NCI-H510A (cell line): ENCODE results near the gene PACRG.

Experiments used
- DNase-seq: peaks from one replicate; lab custom pipeline; 2025; lab: John Stamatoyannopoulos, UW

PACRG gene

GRCh38 chr6:163243692-163244589, 516.2 kb downstream of the PACRG start:
- DNase-seq = no peak

GRCh38 chr6:163248051-163248450, 520.3 kb downstream of the PACRG start:
- DNase-seq = no peak

GRCh38 chr6:163249651-163250101, 521.9 kb downstream of the PACRG start:
- DNase-seq = no peak

GRCh38 chr6:163250116-163250515, 522.3 kb downstream of the PACRG start:
- no peak for DNase-seq

- DNase-seq = no peak
Observed at GRCh38 chr6:163252061-163252591, 524.4 kb downstream of the PACRG start.

GRCh38 chr6:163253556-163254213, 525.9 kb downstream of the PACRG start:
- DNase-seq = no peak

GRCh38 chr6:163254341-163254835, 526.6 kb downstream of the PACRG start:
- DNase-seq = no peak

- DNase-seq = no peak
Observed at GRCh38 chr6:163255265-163255664, 527.5 kb downstream of the PACRG start.

GRCh38 chr6:163259689-163260088, 531.9 kb downstream of the PACRG start:
- DNase-seq = no peak

GRCh38 chr6:163260111-163260895, 532.5 kb downstream of the PACRG start:
- DNase-seq = no peak

- no peak for DNase-seq
Observed at GRCh38 chr6:163260911-163261310, 533.1 kb downstream of the PACRG start.

GRCh38 chr6:163261361-163261760, 533.6 kb downstream of the PACRG start:
- DNase-seq = no peak

GRCh38 chr6:163262080-163262479, 534.3 kb downstream of the PACRG start:
- DNase-seq = no peak

GRCh38 chr6:163263196-163263595, 535.4 kb downstream of the PACRG start:
- DNase-seq = no peak

- DNase-seq = no peak
Observed at GRCh38 chr6:163263998-163264661, 536.4 kb downstream of the PACRG start.

- no peak for DNase-seq
Observed at GRCh38 chr6:163264662-163265035, 536.9 kb downstream of the PACRG start.

GRCh38 chr6:163281634-163282033, 553.9 kb downstream of the PACRG start:
- no peak for DNase-seq

GRCh38 chr6:163282672-163283071, 554.9 kb downstream of the PACRG start:
- DNase-seq = no peak

- no peak for DNase-seq
Observed at GRCh38 chr6:163284151-163284550, 556.4 kb downstream of the PACRG start.

GRCh38 chr6:163285691-163286090, 557.9 kb downstream of the PACRG start:
- no peak for DNase-seq

GRCh38 chr6:163287626-163288025, 559.9 kb downstream of the PACRG start:
- no peak for DNase-seq
